Muscle layer of colon (tissue), 2 donors: Measurements from ENCODE around the gene WDR45B.

Experiments
- H3K27ac ChIP-seq: one replicate; pipeline ENCODE4 v1.7.0; 2013; ENCODE audit warnings: low read depth, mild to moderate bottlenecking, low read length, moderate library complexity
- H3K27me3 ChIP-seq, 2 donors: one replicate each; pipeline ENCODE4 v1.7.0; 2013; ENCODE audit warnings: low read length in 2 of 2, mild to moderate bottlenecking in 2 of 2; ENCODE audit not compliant: insufficient read depth in 2 of 2, control insufficient read depth in 1 of 2
- H3K36me3 ChIP-seq: one replicate; pipeline ENCODE4 v1.7.0; 2013; ENCODE audit warnings: mild to moderate bottlenecking, low read length; ENCODE audit not compliant: insufficient read depth
- H3K4me1 ChIP-seq: one replicate; pipeline ENCODE4 v1.7.0; 2013; ENCODE audit warnings: mild to moderate bottlenecking, low read length; ENCODE audit not compliant: insufficient read depth
- H3K4me3 ChIP-seq, 2 donors: one replicate each; pipeline ENCODE4 v1.7.0; 2013; ENCODE audit warnings: low read length in 2 of 2, low read depth in 1 of 2, mild to moderate bottlenecking in 1 of 2, moderate library complexity in 1 of 2
- H3K9ac ChIP-seq: one replicate; pipeline ENCODE4 v1.7.0; 2013; ENCODE audit warnings: low read length
- H3K9me3 ChIP-seq: one replicate; pipeline ENCODE4 v1.7.0; 2013; ENCODE audit warnings: mild to moderate bottlenecking, low read length
- donor health status: abdominal sarcoma.
- donor health status: Adenocarcinoma of cecum.

WDR45B gene

GRCh38 chr17:82687375-82687861 lies 39.2 kb upstream of the WDR45B start:
- no peaks in the 10 kb centered on the region for H3K9me3 ChIP-seq
- no peaks in the 10 kb centered on the region for H3K4me1 ChIP-seq
- H3K27me3 ChIP-seq, result no peaks in the 10 kb centered on the region
- H3K27ac ChIP-seq, result no peak overlapping the region
- no peak overlapping the region for H3K4me3 ChIP-seq
- H3K36me3 ChIP-seq, result no peaks in the 10 kb centered on the region
- H3K9ac ChIP-seq, result no peak overlapping the region

- Histone ChIP-seq H3K9me3 (no peaks in the 10 kb centered on the region), H3K27me3 (no peaks in the 10 kb centered on the region), H3K27ac (no peak overlapping the region), H3K9ac (no peak overlapping the region), H3K4me3 (no peak overlapping the region), H3K36me3 (no peaks in the 10 kb centered on the region), H3K4me1 (no peaks in the 10 kb centered on the region)
These were observed 38.4 kb upstream of the WDR45B start for GRCh38 chr17:82686366-82687324.

- H3K4me1 ChIP-seq, result no peaks in the 10 kb centered on the region
- no peak overlapping the region for H3K9ac ChIP-seq
- H3K36me3 ChIP-seq, result no peaks in the 10 kb centered on the region
- no peaks in the 10 kb centered on the region for H3K27me3 ChIP-seq
- H3K27ac ChIP-seq, result no peak overlapping the region
- H3K9me3 ChIP-seq, result no peaks in the 10 kb centered on the region
- no peak overlapping the region for H3K4me3 ChIP-seq
These were observed 37.0 kb upstream of the WDR45B start for GRCh38 chr17:82685291-82685690.

GRCh38 chr17:82684228-82684841 lies 36.1 kb upstream of the WDR45B start:
- no peaks in the 10 kb centered on the region for H3K36me3 ChIP-seq
- H3K27ac ChIP-seq, result no peak overlapping the region
- no peaks in the 10 kb centered on the region for H3K27me3 ChIP-seq
- H3K9ac ChIP-seq, result no peak overlapping the region
- H3K4me3 ChIP-seq, result no peak overlapping the region
- no peaks in the 10 kb centered on the region for H3K9me3 ChIP-seq
- no peaks in the 10 kb centered on the region for H3K4me1 ChIP-seq

- H3K9me3 ChIP-seq, result no peaks in the 10 kb centered on the region
- H3K9ac ChIP-seq, result no peak overlapping the region
- no peak overlapping the region for H3K4me3 ChIP-seq
- H3K4me1 ChIP-seq, result no peaks in the 10 kb centered on the region
- H3K27ac ChIP-seq, result no peak overlapping the region
- H3K27me3 ChIP-seq, result no peaks in the 10 kb centered on the region
- no peaks in the 10 kb centered on the region for H3K36me3 ChIP-seq
These were observed 35.3 kb upstream of the WDR45B start for GRCh38 chr17:82683534-82683933.

DNA sequence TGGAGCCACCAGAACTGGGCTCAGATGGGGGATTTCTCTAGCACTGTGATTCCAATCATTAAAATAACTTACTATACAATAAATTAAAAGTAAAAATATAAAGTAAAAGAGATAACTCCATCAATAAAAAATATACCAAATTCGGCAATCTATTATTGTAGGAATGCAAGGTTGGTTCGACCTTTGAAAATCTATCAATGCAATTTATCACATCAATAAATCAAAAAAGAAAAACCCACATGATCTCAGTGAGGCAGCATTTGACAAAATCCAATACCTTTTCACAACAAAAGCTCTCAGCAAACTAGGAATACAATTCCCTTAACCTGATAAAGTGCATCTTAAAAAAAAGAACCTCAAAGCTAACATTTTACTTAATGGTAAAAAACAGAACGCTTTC lies 33.3 kb upstream of the WDR45B start:
- no peak overlapping the region for H3K4me3 ChIP-seq
- H3K27ac ChIP-seq, result no peak overlapping the region
- H3K4me1 ChIP-seq, result no peaks in the 10 kb centered on the region
- no peak overlapping the region for H3K9ac ChIP-seq
- H3K9me3 ChIP-seq, result no peaks in the 10 kb centered on the region
- H3K36me3 ChIP-seq, result no peaks in the 10 kb centered on the region
- H3K27me3 ChIP-seq, result no peaks in the 10 kb centered on the region

GRCh38 chr17:82679586-82680465 lies 31.6 kb upstream of the WDR45B start:
- Histone ChIP-seq H3K9ac (no peak overlapping the region), H3K9me3 (no peaks in the 10 kb centered on the region), H3K4me1 (peaks cover 4% of the 10 kb centered on the region), H3K27me3 (no peaks in the 10 kb centered on the region), H3K36me3 (no peaks in the 10 kb centered on the region), H3K4me3 (no peak overlapping the region), H3K27ac (no peak overlapping the region)

DNA sequence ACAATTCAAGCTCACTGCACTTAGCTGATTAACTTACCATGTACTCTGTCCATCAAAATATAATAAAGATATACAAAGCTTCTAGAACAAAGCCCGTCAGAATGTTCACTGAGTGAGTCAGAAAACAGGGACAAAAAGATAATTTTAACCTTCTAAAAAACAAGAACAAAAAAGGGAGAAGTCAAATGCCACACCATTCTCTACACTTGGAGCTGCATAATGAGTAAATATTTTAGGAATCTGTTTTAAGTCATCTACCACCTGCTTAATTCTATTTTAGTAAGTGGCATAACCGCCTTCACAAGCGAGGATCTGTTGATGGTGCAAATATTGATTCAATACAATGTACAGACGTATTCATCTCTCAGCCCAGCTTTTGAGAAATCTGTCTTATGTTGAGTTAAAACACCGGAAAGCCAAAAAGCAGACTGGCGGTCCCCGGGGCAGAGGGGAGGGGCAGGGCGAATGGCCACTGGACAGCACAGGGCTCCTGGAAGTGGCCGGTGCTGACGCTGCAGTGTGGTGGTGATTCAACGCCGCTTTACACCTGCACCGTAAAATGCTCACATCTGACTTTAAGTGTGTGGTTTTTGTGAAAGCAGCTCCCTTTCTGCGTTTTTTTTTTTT lies 30.1 kb upstream of the WDR45B start:
- no peak overlapping the region for H3K27ac ChIP-seq

DNA sequence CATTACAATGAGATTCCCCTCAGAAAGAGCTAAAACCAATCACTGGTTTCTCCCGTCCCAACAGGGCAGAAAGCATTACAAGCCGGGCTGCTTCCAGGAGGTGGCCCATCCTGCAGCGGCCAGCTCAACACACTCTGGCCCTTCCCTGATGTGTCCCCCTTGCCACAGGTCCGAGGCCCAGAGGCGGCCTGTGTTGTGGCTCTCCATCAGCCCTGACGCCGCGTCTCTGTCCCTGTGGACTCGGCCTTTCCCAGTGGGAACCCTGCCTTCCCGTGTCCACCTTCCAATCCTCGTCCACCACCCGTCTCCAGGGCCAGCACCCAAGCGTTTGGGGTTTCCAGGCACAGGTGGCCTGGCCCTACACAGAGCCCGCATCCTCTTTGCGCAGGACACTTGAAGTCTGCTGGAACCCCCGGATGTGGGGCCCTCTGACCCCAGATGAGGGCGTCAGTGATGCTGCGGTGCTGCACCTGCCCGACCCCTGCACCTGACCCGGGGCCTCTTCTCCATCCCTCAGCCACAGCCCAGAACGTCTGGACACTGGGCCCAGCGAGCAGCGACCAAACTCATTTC lies 29.2 kb upstream of the WDR45B start:
- peaks cover 4% of the 10 kb centered on the region for H3K4me1 ChIP-seq
- H3K36me3 ChIP-seq, result no peaks in the 10 kb centered on the region
- H3K4me3 ChIP-seq, result no peak overlapping the region
- H3K27ac ChIP-seq, result no peak overlapping the region
- no peak overlapping the region for H3K9ac ChIP-seq
- no peaks in the 10 kb centered on the region for H3K9me3 ChIP-seq
- H3K27me3 ChIP-seq, result no peaks in the 10 kb centered on the region

More for the DNA sequence above, 30.1 kb upstream of the WDR45B start:
- H3K36me3 ChIP-seq, result no peaks in the 10 kb centered on the region
- H3K9me3 ChIP-seq, result no peaks in the 10 kb centered on the region
- H3K27me3 ChIP-seq, result no peaks in the 10 kb centered on the region
- no peak overlapping the region for H3K9ac ChIP-seq
- peaks cover 4% of the 10 kb centered on the region for H3K4me1 ChIP-seq
- no peak overlapping the region for H3K4me3 ChIP-seq

DNA sequence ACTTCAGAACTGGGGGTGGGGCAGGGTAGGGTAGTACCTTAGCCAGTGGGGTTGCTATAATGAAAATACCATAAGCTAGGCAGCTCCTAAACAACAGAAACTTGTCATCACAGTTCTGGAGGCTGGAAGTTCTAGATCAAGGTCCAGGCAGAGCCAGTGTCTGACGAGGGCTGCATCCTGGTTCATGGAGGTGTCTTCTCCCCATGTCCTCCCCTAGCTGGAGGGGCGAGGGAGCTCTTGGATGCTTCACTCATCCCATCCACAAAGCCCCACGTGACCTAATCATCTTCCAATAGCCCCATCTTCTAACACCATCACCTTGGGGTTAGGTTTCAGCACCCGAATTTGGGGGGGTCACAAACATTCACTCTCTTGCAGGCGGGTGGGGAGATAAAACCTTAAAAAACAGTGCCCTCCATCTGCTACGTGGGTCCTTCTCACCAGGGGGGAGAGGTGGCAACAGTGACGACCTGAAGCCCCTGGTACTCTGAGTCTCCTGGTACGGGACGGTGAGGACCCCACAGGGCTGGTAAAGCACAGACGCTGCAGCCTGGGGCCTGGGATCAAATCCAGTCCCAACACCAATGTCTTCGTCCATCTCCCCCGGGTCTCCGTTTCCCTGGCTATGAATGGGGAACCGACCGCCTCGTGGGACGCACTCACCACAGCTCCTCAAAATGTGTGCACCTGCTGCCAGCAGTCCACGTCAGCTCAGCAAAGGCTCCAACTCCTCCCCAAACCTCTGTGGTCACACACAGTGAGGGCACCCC lies 27.4 kb upstream of the WDR45B start:
- Histone ChIP-seq H3K36me3 (no peaks in the 10 kb centered on the region), H3K9ac (no peak overlapping the region), H3K9me3 (no peaks in the 10 kb centered on the region), H3K27me3 (no peaks in the 10 kb centered on the region), H3K4me3 (no peak overlapping the region), H3K27ac (no peak overlapping the region), H3K4me1 (peaks cover 4% of the 10 kb centered on the region)
